DND-41 (cell line): ENCODE results near the gene NEDD4L.

Experiments used
- ATAC-seq: fragments of 200-7000 bp; cut with Tn5 transposase; 3 replicates; pipeline ENCODE4 v1.9.1; 2021; ENCODE audit warnings: low read depth; ENCODE audit not compliant: insufficient read depth
- DNase-seq: peaks from one replicate; pipeline ENCODE4 v3.0.0-alpha.2; 2020
- H2AFZ ChIP-seq: 2 replicates; pipeline ENCODE4 v1.6.0; 2012; ENCODE audit warnings: low read depth, low read length
- H3K27ac ChIP-seq: 2 replicates; pipeline ENCODE4 v1.5.1; 2012; ENCODE audit warnings: low read length, inconsistent platforms
- H3K27me3 ChIP-seq: fragments of 200-600 bp; sonication (generic); 2 replicates; pipeline ENCODE4 v1.6.0; 2012; ENCODE audit warnings: low read length, mild to moderate bottlenecking, inconsistent platforms; ENCODE audit not compliant: insufficient read depth, poor library complexity
- H3K36me3 ChIP-seq: 2 replicates; pipeline ENCODE4 v1.5.1; 2012; ENCODE audit warnings: low read length, inconsistent platforms; ENCODE audit not compliant: insufficient read depth
- H3K4me1 ChIP-seq: 2 replicates; pipeline ENCODE4 v1.5.1; 2012; ENCODE audit warnings: mild to moderate bottlenecking, low read length; ENCODE audit not compliant: insufficient read depth
- H3K4me2 ChIP-seq: 2 replicates; pipeline ENCODE4 v1.6.0; 2012; ENCODE audit warnings: mild to moderate bottlenecking, moderate library complexity, low read length, inconsistent platforms; ENCODE audit not compliant: insufficient read depth
- H3K4me3 ChIP-seq, 2 experiments: fragments of 200-600 bp in 1 of 2; shearing (Covaris generic) in 1 of 2; 2 replicates each; pipeline ENCODE4 v1.5.1; 2012 to 2016; ENCODE audit warnings: inconsistent platforms in 2 of 2, low read length in 2 of 2, mild to moderate bottlenecking in 2 of 2, low read depth in 1 of 2, moderate library complexity in 1 of 2
- H3K79me2 ChIP-seq: 2 replicates; pipeline ENCODE4 v1.6.0; 2012; ENCODE audit warnings: low read length, inconsistent platforms; ENCODE audit not compliant: insufficient read depth
- H3K9ac ChIP-seq: 2 replicates; pipeline ENCODE4 v1.6.0; 2012; ENCODE audit warnings: low read depth, mild to moderate bottlenecking, inconsistent platforms, low read length, moderate library complexity
- H3K9me3 ChIP-seq: 2 replicates; pipeline ENCODE4 v1.5.1; 2012; ENCODE audit warnings: low read length, moderate library complexity, mild to moderate bottlenecking, inconsistent platforms; ENCODE audit not compliant: insufficient read depth, severe bottlenecking
- H4K20me1 ChIP-seq: 2 replicates; pipeline ENCODE4 v1.6.0; 2012; ENCODE audit warnings: low read length; ENCODE audit not compliant: insufficient read depth
- CTCF ChIP-seq: IDR thresholded peaks from 2 replicates; pipeline ENCODE4 v1.5.1; 2012; ENCODE audit warnings: borderline replicate concordance, low read length, moderate library complexity, mild to moderate bottlenecking; ENCODE audit not compliant: poor library complexity, severe bottlenecking; ENCODE audit errors: extremely low read depth
- EZH2 ChIP-seq: IDR thresholded peaks from 3 replicates; pipeline ENCODE4 v1.6.1; 2012; ENCODE audit warnings: borderline replicate concordance, low read depth, mild to moderate bottlenecking, moderate library complexity, low read length, inconsistent platforms; ENCODE audit not compliant: severe bottlenecking

NEDD4L gene

DNA sequence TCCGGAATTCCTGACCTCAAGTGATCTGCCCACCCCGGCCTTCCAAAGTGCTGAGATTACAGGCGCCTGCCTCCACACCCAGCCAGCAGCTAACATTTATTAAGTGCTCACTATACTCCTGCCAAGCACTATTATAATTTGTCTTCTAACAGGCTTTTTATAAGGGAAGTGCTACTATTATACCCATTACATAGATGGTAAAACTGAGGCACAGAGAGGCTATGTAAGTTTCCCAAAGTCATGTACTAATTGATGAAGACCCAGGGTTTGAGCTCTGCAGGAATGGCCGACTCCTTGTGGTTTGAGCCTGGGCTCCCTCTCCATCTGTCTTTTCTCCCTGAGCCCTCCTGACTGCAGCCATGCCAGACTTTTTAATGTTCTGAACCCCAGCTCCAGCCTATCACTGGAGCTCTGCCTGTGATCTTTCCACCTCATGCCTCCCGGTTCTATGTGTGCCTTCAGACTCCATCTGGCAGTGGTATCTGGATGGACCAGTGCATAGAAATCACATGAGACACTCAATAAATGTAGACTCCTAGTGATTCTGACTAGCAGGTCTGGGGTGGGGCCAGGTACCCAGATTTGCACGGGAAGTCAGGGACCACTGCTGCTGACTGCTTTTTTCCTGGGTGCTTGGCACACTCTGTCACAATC is 197.1 kb downstream of the NEDD4L start:
- DNase-seq (no peak), ATAC-seq (no peak)
- Histone ChIP-seq H2AFZ (no peak overlapping the region), H3K79me2 (no peaks in the 10 kb centered on the region), H3K4me3 (no peak overlapping the region), H3K27ac (no peak overlapping the region), H3K27me3 (no peaks in the 10 kb centered on the region), H3K4me2 (no peak overlapping the region), H3K9ac (no peak overlapping the region), H3K36me3 (no peaks in the 10 kb centered on the region), H3K4me1 (no peaks in the 10 kb centered on the region), H4K20me1 (no peaks in the 10 kb centered on the region), H3K9me3 (no peaks in the 10 kb centered on the region)
- TF ChIP-seq CTCF (no peak), EZH2 (no peak)

- H3K79me2 ChIP-seq = no peaks in the 10 kb centered on the region
- H3K27ac ChIP-seq = no peak overlapping the region
- DNase-seq (no peak), ATAC-seq (no peak)
- H3K4me1 ChIP-seq = no peaks in the 10 kb centered on the region
- no peaks in the 10 kb centered on the region for H3K9me3 ChIP-seq
- no peak overlapping the region for H3K4me2 ChIP-seq
- no peak overlapping the region for H3K9ac ChIP-seq
- no peak overlapping the region for H3K4me3 ChIP-seq
- H3K36me3 ChIP-seq = no peaks in the 10 kb centered on the region
- TF ChIP-seq CTCF (no peak), EZH2 (no peak)
- H2AFZ ChIP-seq = no peak overlapping the region
- H4K20me1 ChIP-seq = no peaks in the 10 kb centered on the region
- no peaks in the 10 kb centered on the region for H3K27me3 ChIP-seq
These were observed 197.9 kb downstream of the NEDD4L start for GRCh38 chr18:58241877-58242276.

DNA sequence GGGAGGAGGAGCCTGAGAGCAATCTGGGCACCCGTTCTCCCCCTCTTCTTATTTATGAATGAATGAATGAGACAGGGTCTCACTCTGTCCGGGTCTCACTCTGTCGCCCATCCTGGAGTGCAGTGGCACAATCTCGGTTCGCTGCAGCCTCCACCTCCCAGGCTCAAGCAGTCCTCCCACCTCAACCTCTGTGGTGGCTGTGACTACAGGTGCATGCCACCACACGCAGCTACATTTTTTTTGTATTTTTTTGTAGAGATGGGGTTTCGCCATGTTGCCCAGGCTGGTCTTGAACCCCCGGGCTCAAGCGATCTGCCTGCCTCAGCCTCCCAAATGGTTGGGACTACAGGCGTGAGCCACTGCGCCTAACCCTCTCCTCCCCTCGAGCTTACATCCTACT is 198.4 kb downstream of the NEDD4L start:
- no peak for ATAC-seq
- no peak overlapping the region for H3K27ac ChIP-seq
- H3K79me2 ChIP-seq = no peaks in the 10 kb centered on the region

More for the DNA sequence above, 198.4 kb downstream of the NEDD4L start:
- Histone ChIP-seq H3K36me3 (no peaks in the 10 kb centered on the region), H2AFZ (no peak overlapping the region), H4K20me1 (no peaks in the 10 kb centered on the region), H3K4me1 (no peaks in the 10 kb centered on the region), H3K4me3 (no peak overlapping the region), H3K9ac (no peak overlapping the region), H3K4me2 (no peak overlapping the region), H3K9me3 (no peaks in the 10 kb centered on the region), H3K27me3 (no peaks in the 10 kb centered on the region)
- no peak for TF ChIP-seq CTCF
- TF ChIP-seq EZH2 = no peak
- DNase-seq = no peak
